Measurements from ENCODE around the gene CRYL1. TPM values are rescaled to one million over a fixed set of nuclear protein-coding genes. Genes with fewer than 3 reads are reported as not detected.
A peak's percentile ranks its signal among the peaks of the same experiment; 100 is the strongest.

The CRYL1 gene
- total and polyA plus RNA-seq, 2 of the 13 experiments (the other 11 are each of a cell fraction or from before 2014, with no cell fraction given), result 57.2 to 115 TPM

GRCh38 chr13:20553311-20553710, 27.7 kb upstream of the CRYL1 start (continued):
- TF ChIP-seq IRF1 (CRISPR knock-in tag; IDR thresholded peaks at IDR 0.05; ENCODE audit: low read depth) (no peak), BRCA1 (CRISPR knock-in tag; IDR thresholded peaks at IDR 0.05) (no peak), ZNF468 (CRISPR knock-in tag; IDR thresholded peaks at IDR 0.05) (no peak), ZNF18 (CRISPR knock-in tag; IDR thresholded peaks at IDR 0.05; ENCODE audit: insufficient replicate concordance) (no peak), XRCC5 (optimal IDR thresholded peaks at IDR 0.05; ENCODE audit: low read length) (no peak), ZNF768 (CRISPR knock-in tag; IDR thresholded peaks at IDR 0.05) (no peak), HOMEZ (CRISPR knock-in tag; IDR thresholded peaks at IDR 0.05; ENCODE audit: low read depth) (no peak), ZBTB25 (CRISPR knock-in tag; IDR thresholded peaks at IDR 0.05) (0 out of 2 replicates have a peak, but pooled peaks have one; percentile 53), MLLT10 (CRISPR knock-in tag; IDR thresholded peaks at IDR 0.05) (no peak), ZNF441 (CRISPR knock-in tag; IDR thresholded peaks at IDR 0.05; ENCODE audit: borderline replicate concordance) (no peak), HNF4A (CRISPR knock-in tag; IDR thresholded peaks at IDR 0.05) (peak; percentile 60), ZBTB21 (CRISPR knock-in tag; IDR thresholded peaks at IDR 0.05) (no peak), REST (IDR thresholded peaks at IDR 0.05; ENCODE audit: borderline replicate concordance in 1 of 2, low read depth in 1 of 2, low read length in 2 of 2) (no peak), ZNF652 (CRISPR knock-in tag; IDR thresholded peaks at IDR 0.05; ENCODE audit: borderline replicate concordance, low read depth) (no peak), SMYD3 (CRISPR knock-in tag; IDR thresholded peaks at IDR 0.05) (no peak), FOXP4 (CRISPR knock-in tag; IDR thresholded peaks at IDR 0.05) (no peak; the same call in 1 of the 2 replicates), PHF5A (CRISPR knock-in tag; IDR thresholded peaks at IDR 0.05; ENCODE audit: low read depth, unreplicated experiment) (peak; percentile 61), ZNF720 (CRISPR knock-in tag; IDR thresholded peaks at IDR 0.05) (no peak), ZNF30 (CRISPR knock-in tag; IDR thresholded peaks at IDR 0.05) (no peak), RBM22 (optimal IDR thresholded peaks at IDR 0.05; ENCODE audit: low read length) (no peak)

Measured in HepG2 (cell line).